K562 (cell line): ENCODE results near the gene PATJ. TPM values are rescaled to one million over a fixed set of nuclear protein-coding genes. Genes with fewer than 3 reads are reported as not detected.

ENCODE experiments used
- ATAC-seq: fragments of 200-7000 bp; cut with Tn5 transposase; 3 replicates; pipeline ENCODE4 v1.9.1; 2020; ENCODE audit warnings: moderate library complexity
- BruUV-seq: library from RNA; stranded (reverse); fragments of 400-500 nt; replicated peaks from 2 replicates; lab custom pipeline; 2021; lab: Mats Ljungman, UMichigan
- CTCF ChIA-PET: fragments of 300-600 bp; formaldehyde crosslinking; extraction: SDS; loops from one replicate; lab custom pipeline; 2021; ENCODE audit warnings: low intra/inter-chr PET ratio; lab: Yijun Ruan, JAX
- POLR2A ChIA-PET: fragments of 300-600, 350-650 bp; sonication (Branson Sonifier 250); formaldehyde crosslinking; extraction: SDS; loops from one replicate; lab custom pipeline; 2021; ENCODE audit warnings: antibody characterized with exemption, inconsistent platforms; lab: Yijun Ruan, JAX
- DNase-seq, 4 experiments: peaks; one replicate each; pipeline versions ENCODE4 v3.0.0 to v3.0.0-alpha.2; 2011 to 2018; ENCODE audit warnings: low spot score in 3 of 4, mixed read lengths in 3 of 4; ENCODE audit errors: extremely low read depth in 1 of 4
- FAIRE-seq: peaks from 2 replicates; lab custom pipeline; 2011; peaks lifted over from hg19 to GRCh38; lab: Jason Lieb, UNC
- H2AFZ ChIP-seq: 2 replicates; pipeline ENCODE4 v1.6.0; 2011; ENCODE audit warnings: low read depth, low read length, control low read depth, inconsistent platforms
- H3K27ac ChIP-seq: fragments of 200-600 bp; 3 replicates; pipeline ENCODE4 v1.8.0; 2011; ENCODE audit warnings: low read depth, mild to moderate bottlenecking, control low read depth, inconsistent platforms, low read length, moderate library complexity, mixed read lengths; ENCODE audit errors: extremely low read depth
- H3K27me3 ChIP-seq, 2 experiments: fragments of 300-600 bp in 1 of 2; 2 replicates in 1 of 2; 3 replicates in 1 of 2; pipeline versions ENCODE4 v1.6.0 to v1.8.0; 2011; ENCODE audit warnings: inconsistent platforms in 2 of 2, low read length in 2 of 2, mild to moderate bottlenecking in 1 of 2, mixed read lengths in 1 of 2, moderate library complexity in 1 of 2; ENCODE audit not compliant: control insufficient read depth in 2 of 2, insufficient read depth in 2 of 2
- H3K36me3 ChIP-seq: fragments of 300-600 bp; 3 replicates; pipeline ENCODE4 v1.8.0; 2011; ENCODE audit warnings: mild to moderate bottlenecking, low read length, inconsistent platforms; ENCODE audit not compliant: control insufficient read depth, insufficient read depth
- H3K4me1 ChIP-seq, 2 experiments: fragments of 200-600 bp in 1 of 2; replicated peaks in 1 of 2; 2 replicates in 1 of 2; 3 replicates in 1 of 2; pipeline versions ENCODE4 v1.5.1 to v1.8.0; 2011; ENCODE audit warnings: inconsistent platforms in 2 of 2, low read length in 2 of 2, mild to moderate bottlenecking in 1 of 2, mixed read lengths in 1 of 2, moderate library complexity in 1 of 2; ENCODE audit not compliant: control insufficient read depth in 2 of 2, insufficient read depth in 2 of 2
- H3K4me2 ChIP-seq: 2 replicates; pipeline ENCODE4 v1.6.1; 2011; ENCODE audit warnings: low read length, control low read depth, inconsistent platforms, mixed read lengths; ENCODE audit not compliant: insufficient read depth
- H3K4me3 ChIP-seq: fragments of 200-600 bp; sonication (generic), shearing (Covaris generic); 2 replicates; pipeline ENCODE4 v1.5.1; 2016; ENCODE audit warnings: control low read depth, inconsistent platforms
- H3K79me2 ChIP-seq: fragments of 200-600 bp; 3 replicates; pipeline ENCODE4 v1.8.0; 2011; ENCODE audit warnings: low read length, inconsistent platforms; ENCODE audit not compliant: control insufficient read depth, insufficient read depth
- H3K9ac ChIP-seq, 2 experiments: 2 replicates each; pipeline versions ENCODE4 v1.6.0 to v1.6.1; 2011; ENCODE audit warnings: low read depth in 2 of 2, low read length in 2 of 2, control low read depth in 1 of 2, inconsistent platforms in 1 of 2, mild to moderate bottlenecking in 1 of 2, mixed read lengths in 1 of 2; ENCODE audit not compliant: insufficient read depth in 1 of 2
- H3K9me1 ChIP-seq: one replicate; pipeline ENCODE4 v1.6.0; 2011; ENCODE audit warnings: inconsistent platforms, mild to moderate bottlenecking, low read length, moderate library complexity; ENCODE audit not compliant: control insufficient read depth, insufficient read depth
- H3K9me3 ChIP-seq: replicated peaks from 2 replicates; pipeline ENCODE4 v1.5.1; 2011; ENCODE audit warnings: low read depth, low read length, inconsistent platforms; ENCODE audit not compliant: control insufficient read depth, insufficient read depth
- H4K20me1 ChIP-seq: replicated peaks from 2 replicates; pipeline ENCODE4 v1.6.1; 2011; ENCODE audit warnings: low read length, inconsistent platforms, mixed read lengths; ENCODE audit not compliant: control insufficient read depth, insufficient read depth
- CBFA2T2 ChIP-seq: fragments of 450-650 bp; conservative IDR thresholded peaks from 2 replicates; pipeline ENCODE4 v1.6.1; 2017; ENCODE audit warnings: mild to moderate bottlenecking
- DIDO1 ChIP-seq: fragments of 450-650 bp; IDR thresholded peaks from 2 replicates; pipeline ENCODE4 v1.6.1; 2016; ENCODE audit warnings: low read depth, missing biosample characterization, missing genetic modification characterization
- EP300 ChIP-seq: IDR thresholded peaks from 2 replicates; pipeline ENCODE4 v1.6.1; 2012; ENCODE audit warnings: low read length, improper control_type of control experiment
- LEF1 ChIP-seq: fragments of 450-650 bp; IDR thresholded peaks from 2 replicates; pipeline ENCODE4 v1.6.1; 2016; ENCODE audit warnings: mild to moderate bottlenecking
- POLR2AphosphoS5 ChIP-seq: IDR thresholded peaks from 2 replicates; pipeline ENCODE4 v1.6.1; 2011; ENCODE audit warnings: mild to moderate bottlenecking, low read depth, low read length, moderate library complexity; ENCODE audit not compliant: control insufficient read depth, insufficient read depth
- SPI1 ChIP-seq: IDR thresholded peaks from 2 replicates; pipeline ENCODE4 v1.6.1; 2011; ENCODE audit warnings: low read depth, low read length, control low read depth, borderline replicate concordance
- ZBED1 ChIP-seq: IDR thresholded peaks from 2 replicates; pipeline ENCODE4 v1.6.1; 2014
- WGBS: fragments of 100-300 bp; shearing (Covaris generic); methylation state at CpG from one replicate; pipeline ENCODE4 v1.1.6; 2016; ENCODE audit warnings: low coverage, mixed read lengths; ENCODE audit not compliant: insufficient coverage; ENCODE audit errors: missing lambda C conversion rate; 5-methylcytosine and 5-hydroxymethylcytosine counted together
- in situ Hi-C: fragments of 300-500 bp; cut with MboI; formaldehyde crosslinking; loops from 4 replicates; pipeline ENCODE4 v1.15.0; 2018; ENCODE audit warnings: inconsistent platforms, mixed read lengths
- intact Hi-C: fragments of 100-400 bp; cut with micrococcal nuclease; formaldehyde crosslinking; loops from 2 replicates; pipeline ENCODE4 v1.14.2; 2022
- polyA plus RNA-seq, 8 experiments: library from polyadenylated mRNA; depleted of rRNA in 4 of 8; stranded (reverse) in 5 of 8; unstranded in 3 of 8; fragments of >200 nt; fragmentation: Nextera tagmentation in 2 of 8; fragmentation: Illumina TruSeq in 1 of 8; extraction: Ambion mirVana in 2 of 8; extraction: Trizol in 1 of 8; gene quantifications; 2 replicates each; pipeline versions ENCODE4 v1.2.1 to v1.2.3, GENCODE V29; 2011 to 2014; ENCODE audit warnings: inconsistent platforms in 1 of 8, missing spikeins in 1 of 8
- total RNA-seq, 7 experiments: library from RNA; depleted of rRNA in 6 of 7; stranded (reverse); fragments of >200 nt in 6 of 7; fragmentation: Illumina TruSeq in 2 of 7; extraction: Trizol in 2 of 7; gene quantifications; 2 replicates each; pipeline versions ENCODE4 v1.2.1 to v1.2.3, GENCODE V29; 2011 to 2021; ENCODE audit warnings: low replicate concordance in 1 of 7
- TF ChIP-seq, protein P1 (sequence below): fragments of 250-450 bp; sonication (Bioruptor Pico); IDR thresholded peaks from 2 replicates; pipeline ENCODE4 v1.5.0; 2020; ENCODE audit warnings: mild to moderate bottlenecking, borderline replicate concordance
- TF ChIP-seq, protein P2 (sequence below): sonication (generic); formaldehyde crosslinking; IDR thresholded peaks from 2 replicates; pipeline ENCODE4 v1.8.1; 2022; ENCODE audit warnings: missing genetic modification reagents
- TF ChIP-seq, protein P3 (sequence below): sonication (generic); formaldehyde crosslinking; IDR thresholded peaks from 2 replicates; pipeline ENCODE4 v1.8.1; 2022; ENCODE audit warnings: missing genetic modification reagents

PATJ gene
- total and polyA plus RNA-seq, 9 of the 15 experiments (the other 6 are each of a cell fraction or from before 2014, with no cell fraction given): 0.22 TPM; not detected in 8

DNA sequence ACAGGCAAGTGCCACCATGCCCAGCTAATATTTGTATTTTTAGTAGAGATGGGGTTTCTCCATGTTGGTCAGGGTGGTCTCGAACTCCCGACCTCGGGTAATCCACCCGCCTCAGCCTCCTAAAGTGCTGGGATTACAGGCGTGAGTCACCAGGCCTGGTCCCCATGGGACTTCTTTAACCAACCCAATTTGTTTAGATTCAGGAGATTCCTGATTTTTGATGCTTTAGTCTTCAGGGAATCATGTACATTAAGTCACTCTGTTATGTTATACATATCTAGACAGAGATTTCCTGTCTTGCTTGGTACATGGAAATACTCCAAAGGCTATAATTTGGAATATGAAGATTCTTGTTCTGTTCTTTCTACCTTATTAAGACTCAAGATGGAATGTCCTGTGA, 250.0 kb downstream of the PATJ start (continued):
- TF ChIP-seq, protein P1, sequence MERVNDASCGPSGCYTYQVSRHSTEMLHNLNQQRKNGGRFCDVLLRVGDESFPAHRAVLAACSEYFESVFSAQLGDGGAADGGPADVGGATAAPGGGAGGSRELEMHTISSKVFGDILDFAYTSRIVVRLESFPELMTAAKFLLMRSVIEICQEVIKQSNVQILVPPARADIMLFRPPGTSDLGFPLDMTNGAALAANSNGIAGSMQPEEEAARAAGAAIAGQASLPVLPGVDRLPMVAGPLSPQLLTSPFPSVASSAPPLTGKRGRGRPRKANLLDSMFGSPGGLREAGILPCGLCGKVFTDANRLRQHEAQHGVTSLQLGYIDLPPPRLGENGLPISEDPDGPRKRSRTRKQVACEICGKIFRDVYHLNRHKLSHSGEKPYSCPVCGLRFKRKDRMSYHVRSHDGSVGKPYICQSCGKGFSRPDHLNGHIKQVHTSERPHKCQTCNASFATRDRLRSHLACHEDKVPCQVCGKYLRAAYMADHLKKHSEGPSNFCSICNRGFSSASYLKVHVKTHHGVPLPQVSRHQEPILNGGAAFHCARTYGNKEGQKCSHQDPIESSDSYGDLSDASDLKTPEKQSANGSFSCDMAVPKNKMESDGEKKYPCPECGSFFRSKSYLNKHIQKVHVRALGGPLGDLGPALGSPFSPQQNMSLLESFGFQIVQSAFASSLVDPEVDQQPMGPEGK (CRISPR knock-in tag): no peak
- TF ChIP-seq SPI1: no peak

DNA sequence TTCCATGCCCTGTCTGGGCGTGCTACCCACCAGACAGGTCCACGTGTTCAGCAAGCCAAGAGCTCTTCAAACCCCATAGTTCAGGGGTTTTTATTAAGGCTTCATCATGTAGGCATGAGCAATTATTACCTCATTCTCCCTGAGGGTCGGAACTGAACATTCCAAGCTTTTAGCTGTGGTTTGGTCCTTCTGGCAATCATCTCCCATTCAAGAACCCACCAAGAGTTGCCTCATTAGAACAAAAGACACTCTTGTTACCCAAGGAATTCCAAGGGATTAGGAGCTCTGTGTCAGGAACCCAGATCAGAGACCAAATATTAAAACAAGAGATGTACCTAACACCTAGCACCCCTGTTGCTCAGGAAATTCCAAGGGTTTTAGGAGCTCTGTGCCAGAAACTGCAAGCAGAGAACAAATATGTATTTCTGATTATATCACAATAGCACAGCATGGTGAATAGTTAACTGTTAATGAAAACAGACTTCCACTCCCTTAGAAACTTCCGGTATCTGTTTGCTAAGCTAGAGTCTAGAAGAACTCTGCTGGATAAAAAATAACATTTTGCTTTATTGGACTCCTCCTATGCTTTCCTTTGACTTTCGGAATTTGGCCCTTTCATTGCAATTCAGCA, 251.2 kb downstream of the PATJ start:
- no peak overlapping the region for H3K4me3 ChIP-seq
- TF ChIP-seq POLR2AphosphoS5 (no peak), LEF1 (no peak), EP300 (no peak), DIDO1 (tag) (no peak), CBFA2T2 (no peak), ZBED1 (no peak)
- TF ChIP-seq, protein P2, sequence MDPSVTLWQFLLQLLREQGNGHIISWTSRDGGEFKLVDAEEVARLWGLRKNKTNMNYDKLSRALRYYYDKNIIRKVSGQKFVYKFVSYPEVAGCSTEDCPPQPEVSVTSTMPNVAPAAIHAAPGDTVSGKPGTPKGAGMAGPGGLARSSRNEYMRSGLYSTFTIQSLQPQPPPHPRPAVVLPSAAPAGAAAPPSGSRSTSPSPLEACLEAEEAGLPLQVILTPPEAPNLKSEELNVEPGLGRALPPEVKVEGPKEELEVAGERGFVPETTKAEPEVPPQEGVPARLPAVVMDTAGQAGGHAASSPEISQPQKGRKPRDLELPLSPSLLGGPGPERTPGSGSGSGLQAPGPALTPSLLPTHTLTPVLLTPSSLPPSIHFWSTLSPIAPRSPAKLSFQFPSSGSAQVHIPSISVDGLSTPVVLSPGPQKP (CRISPR knock-in tag): no peak
- TF ChIP-seq, protein P3, sequence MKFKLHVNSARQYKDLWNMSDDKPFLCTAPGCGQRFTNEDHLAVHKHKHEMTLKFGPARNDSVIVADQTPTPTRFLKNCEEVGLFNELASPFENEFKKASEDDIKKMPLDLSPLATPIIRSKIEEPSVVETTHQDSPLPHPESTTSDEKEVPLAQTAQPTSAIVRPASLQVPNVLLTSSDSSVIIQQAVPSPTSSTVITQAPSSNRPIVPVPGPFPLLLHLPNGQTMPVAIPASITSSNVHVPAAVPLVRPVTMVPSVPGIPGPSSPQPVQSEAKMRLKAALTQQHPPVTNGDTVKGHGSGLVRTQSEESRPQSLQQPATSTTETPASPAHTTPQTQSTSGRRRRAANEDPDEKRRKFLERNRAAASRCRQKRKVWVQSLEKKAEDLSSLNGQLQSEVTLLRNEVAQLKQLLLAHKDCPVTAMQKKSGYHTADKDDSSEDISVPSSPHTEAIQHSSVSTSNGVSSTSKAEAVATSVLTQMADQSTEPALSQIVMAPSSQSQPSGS (CRISPR knock-in tag): no peak
- CTCF ChIA-PET: no interaction called here
- no peak overlapping the region for H3K4me2 ChIP-seq
- H3K4me1 ChIP-seq: no peaks in the 10 kb centered on the region
- H3K9ac ChIP-seq: no peak overlapping the region
- POLR2A ChIA-PET: interaction anchor here (0.7 to 1.0 kb wide), 2 partner anchors 12 to 27 kb away, joined by 3 read pairs; no protein-coding TSS in a partner anchor
- intact Hi-C loops: loop anchor here (2.0 kb wide), 1 partner anchor 15 kb away; no protein-coding TSS in a partner anchor
- no peaks in the 10 kb centered on the region for H3K79me2 ChIP-seq
- no peak overlapping the region for H2AFZ ChIP-seq
- H3K36me3 ChIP-seq: no peaks in the 10 kb centered on the region
- ATAC-seq (no peak), DNase-seq (no peak), FAIRE-seq (no peak)
- H3K27ac ChIP-seq: no peak overlapping the region
- 0% methylated on average over 5 of the region's 5 CpGs for WGBS
- no peaks in the 10 kb centered on the region for H3K9me3 ChIP-seq
- 0 out of 5 replicates have a peak, but pooled peaks cover 0 to 2% of the 10 kb centered on the region in 2 experiments for H3K27me3 ChIP-seq
- no TSS peak for BruUV-seq
- H4K20me1 ChIP-seq: no peaks in the 10 kb centered on the region
- in situ Hi-C loops: no loop called here
- no peaks in the 10 kb centered on the region for H3K9me1 ChIP-seq
